PC-9 (cell line): ENCODE results near the gene CCNO. TPM values are rescaled to one million over a fixed set of nuclear protein-coding genes. Genes with fewer than 3 reads are reported as not detected.

ENCODE experiments used
- BruUV-seq: library from RNA; stranded (reverse); fragments of 400-500 nt; replicated peaks from 2 replicates; lab custom pipeline; 2021; lab: Mats Ljungman, UMichigan
- CTCF ChIA-PET: fragments of 300-600 bp; sonication (Branson Sonifier 250); formaldehyde crosslinking; loops from one replicate; lab custom pipeline; 2022; ENCODE audit warnings: antibody characterized with exemption; lab: Charles Lee
- POLR2A ChIA-PET: fragments of 300-600 bp; sonication (Branson Sonifier 250); formaldehyde crosslinking; loops from one replicate; lab custom pipeline; 2022; ENCODE audit warnings: antibody characterized with exemption; ENCODE audit not compliant: unreplicated experiment; lab: Charles Lee
- DNase-seq, 2 experiments: peaks; one replicate each; pipeline versions ENCODE4 v3.0.0 to v3.0.0-alpha.2; 2015 to 2022; ENCODE audit warnings: mixed read lengths in 1 of 2
- H2AFZ ChIP-seq: fragments of 200-600 bp; sonication (generic); 2 replicates; pipeline ENCODE4 v1.8.1; 2017; ENCODE audit warnings: antibody characterized with exemption
- H3F3A ChIP-seq: fragments of 200-600 bp; sonication (generic); 2 replicates; pipeline ENCODE4 v1.8.1; 2017; ENCODE audit warnings: antibody characterized with exemption, mild to moderate bottlenecking, low read depth; ENCODE audit not compliant: insufficient read depth
- H3K27ac ChIP-seq: fragments of 200-600 bp; sonication (generic); 2 replicates; pipeline ENCODE4 v1.6.1; 2016; ENCODE audit warnings: mixed run types
- H3K27me3 ChIP-seq: fragments of 200-600 bp; sonication (generic); 2 replicates; pipeline ENCODE4 v1.6.1; 2016; ENCODE audit warnings: low read depth, mixed run types; ENCODE audit not compliant: insufficient read depth
- H3K36me3 ChIP-seq: fragments of 200-600 bp; sonication (generic); 2 replicates; pipeline ENCODE4 v1.6.1; 2016; ENCODE audit warnings: low read depth, mixed run types
- H3K4me1 ChIP-seq: fragments of 200-600 bp; sonication (generic); replicated peaks from 2 replicates; pipeline ENCODE4 v1.6.1; 2016; ENCODE audit warnings: mixed run types; ENCODE audit not compliant: insufficient read depth
- H3K4me2 ChIP-seq: fragments of 200-600 bp; sonication (generic); 2 replicates; pipeline ENCODE4 v1.6.1; 2017; ENCODE audit warnings: mixed run types
- H3K4me3 ChIP-seq: fragments of 200-600 bp; sonication (generic); 2 replicates; pipeline ENCODE4 v1.6.1; 2016; ENCODE audit warnings: mixed run types
- H3K79me2 ChIP-seq: fragments of 200-600 bp; sonication (generic); 2 replicates; pipeline ENCODE4 v1.6.1; 2017; ENCODE audit warnings: low read depth, mixed run types
- H3K9me2 ChIP-seq: fragments of 200-600 bp; sonication (generic); 2 replicates; pipeline ENCODE4 v1.8.1; 2017; ENCODE audit warnings: mild to moderate bottlenecking; ENCODE audit not compliant: insufficient read depth
- H3K9me3 ChIP-seq: fragments of 200-600 bp; sonication (generic); 2 replicates; pipeline ENCODE4 v1.8.1; 2016; ENCODE audit warnings: low read depth; ENCODE audit not compliant: insufficient read depth
- H4K20me1 ChIP-seq: fragments of 200-600 bp; sonication (generic); 2 replicates; pipeline ENCODE4 v1.8.1; 2017; ENCODE audit not compliant: insufficient read depth
- CTCF ChIP-seq: fragments of 200-600 bp; sonication (generic); conservative IDR thresholded peaks from 2 replicates; pipeline ENCODE4 v1.6.1; 2017; ENCODE audit warnings: mixed run types, antibody characterized with exemption, mild to moderate bottlenecking, moderate library complexity
- EZH2 ChIP-seq: fragments of 200-600 bp; sonication (generic); IDR thresholded peaks from 2 replicates; pipeline ENCODE4 v1.8.0; 2017; ENCODE audit warnings: antibody characterized with exemption, low read depth
- intact Hi-C: fragments of 100-400 bp; cut with micrococcal nuclease; formaldehyde crosslinking; loops from one replicate; pipeline ENCODE4 v1.10.0; 2022; ENCODE audit not compliant: unreplicated experiment
- total RNA-seq: library from RNA; stranded (reverse); gene quantifications from 2 replicates; pipeline ENCODE4 v1.2.3, GENCODE V29; 2021

The CCNO gene
- total RNA-seq, 1 experiment from 2014 or later = 4.7 TPM

GRCh38 chr5:55188656-55189540 is 44.5 kb downstream of the CCNO start:
- Histone ChIP-seq H3K9me2 (no peaks in the 10 kb centered on the region), H2AFZ (peak overlapping the region; percentile 39; the same call in 1 of the 2 replicates), H4K20me1 (no peaks in the 10 kb centered on the region), H3F3A (peaks cover 13% of the 10 kb centered on the region; the same call in 1 of the 2 replicates), H3K4me3 (peak overlapping the region; percentile 34; the same call in 1 of the 2 replicates), H3K36me3 (no peaks in the 10 kb centered on the region), H3K27ac (peak overlapping the region; percentile 28), H3K79me2 (no peaks in the 10 kb centered on the region), H3K9me3 (no peaks in the 10 kb centered on the region), H3K4me2 (peak overlapping the region; percentile 66), H3K4me1 (peaks cover 46% of the 10 kb centered on the region), H3K27me3 (no peaks in the 10 kb centered on the region)
- ChIA-PET CTCF (no interaction called here), POLR2A (interaction anchor here (0.6 kb wide), 1 partner anchor 58 kb away, joined by 3 read pairs; no protein-coding TSS in a partner anchor)
- TF ChIP-seq EZH2 (no peak), CTCF (no peak)
- no TSS peak for BruUV-seq
- DNase-seq = peak in 1 of 2 experiments; percentile 90
- intact Hi-C loops = no loop called here

- no TSS peak for BruUV-seq
- H2AFZ ChIP-seq = no peak overlapping the region
- POLR2A ChIA-PET = interaction anchor here (0.5 to 0.8 kb wide), 4 partner anchors 45 to 219 kb away, joined by 3 to 11 read pairs (median 4); no protein-coding TSS in a partner anchor
These were observed 46.0 kb downstream of the CCNO start for GRCh38 chr5:55187370-55187769.

More at GRCh38 chr5:55187370-55187769, 46.0 kb downstream of the CCNO start:
- TF ChIP-seq CTCF (peak; percentile 68), EZH2 (no peak)
- Histone ChIP-seq H3K36me3 (no peaks in the 10 kb centered on the region), H3K27ac (no peak overlapping the region), H3K4me2 (0 out of 2 replicates have a peak overlapping the region, but pooled peaks have one; percentile 66), H3K9me3 (no peaks in the 10 kb centered on the region), H3K4me3 (no peak overlapping the region), H3K27me3 (no peaks in the 10 kb centered on the region), H3K9me2 (no peaks in the 10 kb centered on the region), H4K20me1 (no peaks in the 10 kb centered on the region), H3F3A (peaks cover 13% of the 10 kb centered on the region; the same call in 1 of the 2 replicates), H3K4me1 (peaks cover 46% of the 10 kb centered on the region), H3K79me2 (no peaks in the 10 kb centered on the region)
- CTCF ChIA-PET = interaction anchor here (0.6 to 1.4 kb wide), 2 partner anchors 45 to 120 kb away, joined by 3 to 7 read pairs; partner anchors contain the start of gene DHX29
- peak in 1 of 2 experiments; percentile 54 for DNase-seq
- intact Hi-C loops = no loop called here

Other genes with a start within 250 kb of the CCNO start
- gene ESM1, start 248.0 kb downstream of the CCNO start, total RNA-seq = 0.15 TPM in 1 of 2 replicates, not detected in the other
- gene GZMK, start 209.4 kb downstream of the CCNO start, total RNA-seq = not detected in 2 replicates
- not detected in 2 replicates for gene GZMA, start 131.0 kb downstream of the CCNO start, total RNA-seq
- gene GPX8, start 73.4 kb downstream of the CCNO start, total RNA-seq = 24.6 and 40.2 TPM in 2 replicates
- gene CDC20B, start 60.4 kb downstream of the CCNO start, total RNA-seq = not detected in 2 replicates
- gene MCIDAS, start 6.3 kb downstream of the CCNO start, total RNA-seq = 1.1 and 1.8 TPM in 2 replicates
- 11.1 and 16.5 TPM in 2 replicates for gene DHX29, start 74.1 kb upstream of the CCNO start, total RNA-seq
- 51.7 and 56.7 TPM in 2 replicates for gene MTREX, start 74.4 kb upstream of the CCNO start, total RNA-seq